PFSK-1 (cell line): ENCODE results near the gene TTI1.

Experiments used
- FOXP2 ChIP-seq: optimal IDR thresholded peaks from 2 replicates; pipeline ENCODE3; 2011; ENCODE audit warnings: borderline replicate concordance, control low read depth, inconsistent platforms; ENCODE audit not compliant: insufficient read depth; ENCODE audit errors: extremely low read length, extremely low read depth
- POLR2AphosphoS5 ChIP-seq: IDR thresholded peaks from 2 replicates; pipeline ENCODE4 v1.6.1; 2012; ENCODE audit warnings: low read depth, mild to moderate bottlenecking, control low read depth, low read length, moderate library complexity
- REST ChIP-seq, 2 experiments: IDR thresholded peaks; 2 replicates each; pipeline versions ENCODE4 v1.6.1 to v1.8.0; 2011 to 2012; ENCODE audit warnings: low read depth in 2 of 2, low read length in 2 of 2, control low read depth in 1 of 2, inconsistent platforms in 1 of 2, mild to moderate bottlenecking in 1 of 2, moderate library complexity in 1 of 2; ENCODE audit not compliant: insufficient read depth in 1 of 2
- SIN3A ChIP-seq: IDR thresholded peaks from 2 replicates; pipeline ENCODE4 v1.6.1; 2012; ENCODE audit warnings: mild to moderate bottlenecking, low read length, moderate library complexity, borderline replicate concordance; ENCODE audit not compliant: insufficient read depth
- TAF1 ChIP-seq: IDR thresholded peaks from 2 replicates; pipeline ENCODE4 v1.6.1; 2012; ENCODE audit warnings: low read length, control low read depth, borderline replicate concordance; ENCODE audit not compliant: insufficient read depth

The TTI1 gene

GRCh38 chr20:38013887-38014286, 19.4 kb downstream of the TTI1 start:
- TF ChIP-seq REST (IDR thresholded peaks at IDR 0.05; ENCODE audit: insufficient read depth in 1 of 2, low read depth in 2 of 2, low read length in 2 of 2) (no peak), SIN3A (no peak), FOXP2 (no peak), POLR2AphosphoS5 (no peak), TAF1 (no peak)

GRCh38 chr20:38012332-38012731, 20.9 kb downstream of the TTI1 start:
- TF ChIP-seq POLR2AphosphoS5 (no peak), SIN3A (no peak), REST (IDR thresholded peaks at IDR 0.05; ENCODE audit: insufficient read depth in 1 of 2, low read depth in 2 of 2, low read length in 2 of 2) (no peak), FOXP2 (no peak), TAF1 (no peak)

- TF ChIP-seq REST (IDR thresholded peaks at IDR 0.05; ENCODE audit: insufficient read depth in 1 of 2, low read depth in 2 of 2, low read length in 2 of 2) (no peak), TAF1 (no peak), SIN3A (no peak), FOXP2 (no peak), POLR2AphosphoS5 (no peak)
These were observed 21.6 kb downstream of the TTI1 start for GRCh38 chr20:38011696-38012095.

- TF ChIP-seq REST (IDR thresholded peaks at IDR 0.05; ENCODE audit: insufficient read depth in 1 of 2, low read depth in 2 of 2, low read length in 2 of 2) (no peak), SIN3A (no peak), TAF1 (no peak), POLR2AphosphoS5 (no peak), FOXP2 (no peak)
These were observed 24.9 kb downstream of the TTI1 start for GRCh38 chr20:38008233-38008944.

GRCh38 chr20:38007526-38007925, 25.7 kb downstream of the TTI1 start:
- no peak for TF ChIP-seq SIN3A
- TF ChIP-seq TAF1, result no peak
- no peak for TF ChIP-seq POLR2AphosphoS5
- TF ChIP-seq REST (IDR thresholded peaks at IDR 0.05; ENCODE audit: insufficient read depth in 1 of 2, low read depth in 2 of 2, low read length in 2 of 2), result no peak
- TF ChIP-seq FOXP2, result no peak
